Fibroblast of lung (primary cell): ENCODE data around the gene C19orf81.

ENCODE experiments used
- EZH2 ChIP-seq: IDR thresholded peaks from 2 replicates; pipeline ENCODE4 v1.5.1; 2012; ENCODE audit warnings: low read length, control low read depth, mild to moderate bottlenecking; ENCODE audit errors: missing control alignments
- TF ChIP-seq, protein P1 (sequence below), 2 donors: IDR thresholded peaks in 1 of 2; conservative IDR thresholded peaks in 1 of 2; 1 replicate in 1 of 2; 2 replicates in 1 of 2; pipeline ENCODE4 v1.5.1; 2011 to 2012; ENCODE audit warnings: low read length in 2 of 2, control low read depth in 1 of 2, inconsistent platforms in 1 of 2, low read depth in 1 of 2, mild to moderate bottlenecking in 1 of 2

DNA sequence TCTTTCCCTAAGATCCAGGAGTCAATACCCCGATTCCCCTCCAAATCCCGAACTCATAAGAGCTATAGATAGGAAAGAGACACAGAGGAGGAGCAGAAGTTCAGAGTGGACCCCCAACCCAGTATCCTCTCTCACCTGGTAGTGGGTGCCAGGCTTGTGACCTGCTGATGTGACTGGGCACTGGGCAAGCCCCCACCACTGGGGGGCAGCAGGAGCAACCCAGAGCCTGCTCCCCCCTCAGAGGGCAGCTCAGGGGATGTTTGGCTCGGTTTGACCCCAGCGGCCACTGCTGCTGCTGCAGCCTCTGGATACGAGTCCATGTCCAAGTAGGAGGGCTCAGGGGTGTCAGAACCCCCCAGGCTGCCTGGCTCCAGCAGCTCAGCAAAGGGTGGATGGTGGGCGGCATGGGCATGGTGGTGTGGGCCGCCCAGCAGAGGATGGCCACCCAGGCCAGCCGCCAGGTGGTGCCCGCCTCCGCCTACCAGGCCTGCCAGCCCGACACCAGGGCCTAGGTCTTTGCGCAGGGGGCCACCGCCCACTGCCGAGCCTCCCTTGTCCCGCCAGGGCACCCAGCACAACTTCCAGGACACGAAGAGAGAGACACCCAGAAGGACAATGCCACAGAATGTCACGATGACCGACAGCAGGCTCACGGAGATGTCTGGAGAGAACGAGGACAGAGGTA is 17.0 kb upstream of the C19orf81 start:
- TF ChIP-seq, protein P1, sequence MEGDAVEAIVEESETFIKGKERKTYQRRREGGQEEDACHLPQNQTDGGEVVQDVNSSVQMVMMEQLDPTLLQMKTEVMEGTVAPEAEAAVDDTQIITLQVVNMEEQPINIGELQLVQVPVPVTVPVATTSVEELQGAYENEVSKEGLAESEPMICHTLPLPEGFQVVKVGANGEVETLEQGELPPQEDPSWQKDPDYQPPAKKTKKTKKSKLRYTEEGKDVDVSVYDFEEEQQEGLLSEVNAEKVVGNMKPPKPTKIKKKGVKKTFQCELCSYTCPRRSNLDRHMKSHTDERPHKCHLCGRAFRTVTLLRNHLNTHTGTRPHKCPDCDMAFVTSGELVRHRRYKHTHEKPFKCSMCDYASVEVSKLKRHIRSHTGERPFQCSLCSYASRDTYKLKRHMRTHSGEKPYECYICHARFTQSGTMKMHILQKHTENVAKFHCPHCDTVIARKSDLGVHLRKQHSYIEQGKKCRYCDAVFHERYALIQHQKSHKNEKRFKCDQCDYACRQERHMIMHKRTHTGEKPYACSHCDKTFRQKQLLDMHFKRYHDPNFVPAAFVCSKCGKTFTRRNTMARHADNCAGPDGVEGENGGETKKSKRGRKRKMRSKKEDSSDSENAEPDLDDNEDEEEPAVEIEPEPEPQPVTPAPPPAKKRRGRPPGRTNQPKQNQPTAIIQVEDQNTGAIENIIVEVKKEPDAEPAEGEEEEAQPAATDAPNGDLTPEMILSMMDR (conservative IDR thresholded peaks at IDR 0.05 in 1 of 2, IDR thresholded peaks at IDR 0.05 in 1 of 2; ENCODE audit: low read depth in 1 of 2, low read length in 2 of 2), result no peak
- TF ChIP-seq EZH2, result no peak
